Measurements from ENCODE around the gene ROCK2.

DNA sequence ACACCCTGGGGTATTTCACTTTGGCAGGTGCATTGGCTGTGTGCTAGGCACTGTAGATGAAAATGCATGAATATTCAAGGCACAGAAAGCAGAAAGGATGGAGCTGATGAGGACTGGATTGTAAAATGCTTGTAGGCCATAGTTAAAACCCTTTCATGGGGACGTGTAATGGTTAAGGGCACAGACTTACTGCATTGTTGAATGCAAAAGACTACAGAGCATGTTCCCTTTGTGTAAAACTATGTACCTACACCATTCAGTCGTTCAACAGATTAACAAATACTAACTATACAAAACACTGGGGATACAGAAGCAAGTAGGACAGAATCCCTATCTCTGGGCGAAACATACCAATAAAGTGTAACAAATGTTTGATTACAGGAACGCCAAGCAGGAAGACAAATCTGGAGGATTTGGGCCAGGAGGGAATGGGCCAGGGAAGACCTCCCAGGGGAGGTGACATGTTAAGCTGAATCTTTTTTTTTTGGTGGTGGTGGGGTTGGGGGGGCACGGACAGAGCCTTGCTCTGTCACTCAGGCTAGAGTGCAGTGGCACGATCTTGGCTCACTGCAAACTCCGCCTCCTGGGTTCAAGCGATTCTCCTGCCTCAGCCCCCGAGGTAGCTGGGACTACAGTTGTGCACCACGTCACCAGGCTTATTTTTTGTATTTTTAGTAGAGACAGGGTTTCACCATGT lies 19.6 kb upstream of the ROCK2 start:
- TF ChIP-seq, protein P1, sequence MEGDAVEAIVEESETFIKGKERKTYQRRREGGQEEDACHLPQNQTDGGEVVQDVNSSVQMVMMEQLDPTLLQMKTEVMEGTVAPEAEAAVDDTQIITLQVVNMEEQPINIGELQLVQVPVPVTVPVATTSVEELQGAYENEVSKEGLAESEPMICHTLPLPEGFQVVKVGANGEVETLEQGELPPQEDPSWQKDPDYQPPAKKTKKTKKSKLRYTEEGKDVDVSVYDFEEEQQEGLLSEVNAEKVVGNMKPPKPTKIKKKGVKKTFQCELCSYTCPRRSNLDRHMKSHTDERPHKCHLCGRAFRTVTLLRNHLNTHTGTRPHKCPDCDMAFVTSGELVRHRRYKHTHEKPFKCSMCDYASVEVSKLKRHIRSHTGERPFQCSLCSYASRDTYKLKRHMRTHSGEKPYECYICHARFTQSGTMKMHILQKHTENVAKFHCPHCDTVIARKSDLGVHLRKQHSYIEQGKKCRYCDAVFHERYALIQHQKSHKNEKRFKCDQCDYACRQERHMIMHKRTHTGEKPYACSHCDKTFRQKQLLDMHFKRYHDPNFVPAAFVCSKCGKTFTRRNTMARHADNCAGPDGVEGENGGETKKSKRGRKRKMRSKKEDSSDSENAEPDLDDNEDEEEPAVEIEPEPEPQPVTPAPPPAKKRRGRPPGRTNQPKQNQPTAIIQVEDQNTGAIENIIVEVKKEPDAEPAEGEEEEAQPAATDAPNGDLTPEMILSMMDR (IDR thresholded peaks at IDR 0.05): no peak
- TF ChIP-seq POLR2A (IDR thresholded peaks at IDR 0.05) (no peak), POLR2AphosphoS5 (IDR thresholded peaks at IDR 0.05) (no peak)
